ENCODE data around the gene DAPK1. TPM values are rescaled to one million over a fixed set of nuclear protein-coding genes. Genes with fewer than 3 reads are reported as not detected.

Gene DAPK1
- polyA plus RNA-seq, 3 donors = 68.5 to 95.9 (median 75.3) TPM

DNA sequence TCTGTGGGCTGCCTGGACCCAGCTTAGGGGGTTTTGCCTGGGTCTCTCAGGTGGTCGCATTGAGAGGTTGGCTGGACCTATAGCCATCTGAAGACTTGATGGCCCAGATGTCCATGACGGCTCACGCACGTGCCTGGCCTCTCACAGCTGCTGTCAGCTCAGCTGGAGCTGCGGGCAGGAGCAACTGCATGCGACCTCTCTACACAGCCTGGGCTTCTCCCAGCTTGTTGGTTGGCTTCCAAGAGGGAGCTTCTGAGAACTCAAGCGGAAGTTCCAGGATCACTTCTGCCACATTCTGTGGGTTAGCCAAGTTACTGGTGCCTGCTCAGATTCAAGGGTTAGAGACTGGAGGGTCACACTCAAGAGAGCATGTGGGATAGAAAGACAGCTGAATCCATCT lies 99.2 kb downstream of the DAPK1 start:
- DNase-seq (ENCODE audit: extremely low read depth in 1 of 11, low read depth in 9 of 11, low spot score in 4 of 11) = no peak

GRCh38 chr9:87597710-87598443 lies 100.2 kb downstream of the DAPK1 start:
- no peak for DNase-seq (ENCODE audit: extremely low read depth in 1 of 11, low read depth in 9 of 11, low spot score in 4 of 11)

DNA sequence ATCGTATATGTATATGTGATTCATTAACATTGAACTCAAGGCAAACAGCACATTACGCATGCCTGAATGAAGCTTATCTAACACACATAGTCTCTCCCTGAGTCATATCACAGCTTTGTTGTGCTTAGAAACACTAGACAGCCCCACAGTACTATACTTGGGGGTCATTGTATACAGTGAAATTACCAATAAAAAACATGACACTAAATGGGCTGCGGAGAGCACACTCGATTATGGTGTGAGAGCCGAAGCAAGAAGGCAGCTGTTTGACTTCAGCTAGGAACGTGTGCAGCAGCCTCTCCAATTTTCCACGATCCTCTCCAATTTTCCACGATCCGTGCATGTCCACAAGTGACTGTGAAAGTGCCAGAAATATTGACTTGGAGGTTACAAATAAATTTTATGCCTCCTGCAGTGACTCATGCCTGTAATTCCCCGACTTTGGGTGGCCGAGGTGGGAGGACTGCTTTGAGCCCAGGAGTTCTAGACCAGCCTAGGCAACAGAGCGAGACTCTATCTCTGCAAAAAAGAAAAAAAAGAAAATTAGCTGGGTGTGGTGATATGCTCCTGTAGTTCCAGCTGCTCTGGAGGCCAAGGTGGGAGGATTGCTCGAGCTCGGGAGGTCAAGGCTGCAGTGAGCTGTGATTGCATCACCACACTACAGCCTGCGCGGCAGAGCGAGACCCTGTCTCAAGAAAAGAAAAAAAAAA lies 102.4 kb downstream of the DAPK1 start:
- DNase-seq (ENCODE audit: extremely low read depth in 1 of 11, low read depth in 9 of 11, low spot score in 4 of 11) = no peak

DNA sequence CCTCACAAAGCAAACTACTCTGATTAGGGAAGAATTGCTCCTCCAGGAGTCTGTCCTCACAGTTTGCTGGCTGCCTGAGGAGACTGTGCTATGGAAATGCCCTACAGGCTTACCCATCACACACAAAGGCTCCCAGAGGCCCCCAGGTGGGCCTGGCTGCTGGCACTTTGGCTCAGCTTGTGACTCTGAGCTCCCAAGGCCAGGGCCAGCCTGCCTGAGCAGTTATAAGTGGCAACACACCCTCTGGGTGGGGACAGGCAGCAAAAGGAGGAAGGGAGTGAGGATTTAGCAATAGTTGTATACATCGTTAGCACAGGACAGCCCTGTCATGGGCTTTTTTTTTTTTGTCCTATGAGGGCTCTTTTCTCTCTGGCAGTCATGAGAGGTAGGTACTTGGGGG lies 103.5 kb downstream of the DAPK1 start:
- no peak for DNase-seq (ENCODE audit: extremely low read depth in 1 of 11, low read depth in 9 of 11, low spot score in 4 of 11)

GRCh38 chr9:87601595-87601994 lies 103.9 kb downstream of the DAPK1 start:
- DNase-seq (ENCODE audit: extremely low read depth in 1 of 11, low read depth in 9 of 11, low spot score in 4 of 11) = no peak

DNA sequence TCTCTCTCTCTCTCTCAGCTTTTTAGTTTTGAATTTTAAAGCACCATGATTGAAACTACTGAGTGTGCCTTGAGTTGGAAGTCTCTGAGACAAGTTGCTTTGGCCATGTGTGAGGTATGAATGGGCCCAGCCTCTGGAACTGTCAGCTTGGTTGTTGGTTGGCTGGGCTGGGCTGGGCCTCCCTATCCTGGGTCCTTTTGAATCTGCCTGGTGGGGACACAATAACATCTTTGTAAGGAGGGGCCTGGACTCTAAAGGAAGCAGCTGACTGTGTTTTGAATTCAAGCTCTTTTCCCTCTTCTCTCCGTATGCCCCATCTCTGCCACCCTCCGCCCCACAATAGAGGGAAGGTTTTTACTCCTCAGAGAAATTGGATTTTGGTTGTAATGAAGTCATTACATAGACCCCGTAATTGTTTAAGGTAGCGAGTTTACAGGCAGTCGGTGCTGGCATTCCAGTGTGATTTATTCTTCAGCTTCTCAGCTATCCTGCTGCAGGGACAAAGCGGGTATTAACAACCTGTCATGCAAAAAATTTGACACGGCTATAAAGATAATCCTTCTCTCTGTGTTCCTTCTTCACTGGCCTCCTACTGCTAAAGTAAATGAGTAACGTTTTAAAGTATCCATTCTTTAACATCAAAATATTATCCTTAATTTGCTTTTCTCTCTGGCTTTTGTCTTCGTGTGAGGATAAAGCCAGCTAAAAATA lies 105.4 kb downstream of the DAPK1 start:
- DNase-seq (ENCODE audit: extremely low read depth in 1 of 11, low read depth in 9 of 11, low spot score in 4 of 11) = no peak

GRCh38 chr9:87603854-87604490 lies 106.3 kb downstream of the DAPK1 start:
- no peak for DNase-seq (ENCODE audit: extremely low read depth in 1 of 11, low read depth in 9 of 11, low spot score in 4 of 11)

GRCh38 chr9:87604886-87605588 lies 107.4 kb downstream of the DAPK1 start:
- DNase-seq (ENCODE audit: extremely low read depth in 1 of 11, low read depth in 9 of 11, low spot score in 4 of 11) = no peak

GRCh38 chr9:87605676-87606075 lies 108.0 kb downstream of the DAPK1 start:
- DNase-seq (ENCODE audit: extremely low read depth in 1 of 11, low read depth in 9 of 11, low spot score in 4 of 11) = no peak

DNA sequence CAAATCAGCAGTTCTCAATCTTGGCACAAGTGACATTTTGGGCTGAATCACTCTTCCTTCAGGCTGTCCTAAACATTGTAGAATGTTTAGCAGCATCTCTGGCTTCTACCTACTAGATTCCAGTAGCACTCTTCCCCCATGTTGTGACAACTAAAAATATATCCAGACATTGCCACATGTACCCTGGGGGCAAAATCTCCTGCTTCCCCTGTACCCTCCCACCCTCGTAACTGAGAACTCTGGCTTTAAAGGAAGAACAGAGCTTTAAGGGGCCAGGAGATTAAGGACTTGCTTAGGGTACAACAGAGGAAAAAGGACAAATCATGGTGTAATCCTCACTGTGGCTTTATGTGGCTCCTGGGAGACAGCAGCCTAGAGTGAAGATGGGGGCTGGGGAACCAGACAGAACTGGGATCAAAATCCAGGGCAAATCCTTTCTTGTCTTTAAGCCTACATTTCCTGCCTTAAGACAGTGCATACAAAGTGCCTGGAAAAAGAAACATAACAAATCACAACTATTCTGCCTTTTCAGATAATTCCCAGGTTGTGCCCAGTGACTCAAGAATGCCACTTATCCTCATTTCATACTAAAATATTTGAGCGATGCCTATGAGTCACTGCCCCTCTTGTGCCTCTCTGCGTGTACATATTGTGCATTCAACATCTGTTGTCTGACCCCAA lies 109.3 kb downstream of the DAPK1 start:
- DNase-seq (ENCODE audit: extremely low read depth in 1 of 11, low read depth in 9 of 11, low spot score in 4 of 11) = no peak

GRCh38 chr9:87607859-87608258 lies 110.2 kb downstream of the DAPK1 start:
- DNase-seq (ENCODE audit: extremely low read depth in 1 of 11, low read depth in 9 of 11, low spot score in 4 of 11) = no peak

DNA sequence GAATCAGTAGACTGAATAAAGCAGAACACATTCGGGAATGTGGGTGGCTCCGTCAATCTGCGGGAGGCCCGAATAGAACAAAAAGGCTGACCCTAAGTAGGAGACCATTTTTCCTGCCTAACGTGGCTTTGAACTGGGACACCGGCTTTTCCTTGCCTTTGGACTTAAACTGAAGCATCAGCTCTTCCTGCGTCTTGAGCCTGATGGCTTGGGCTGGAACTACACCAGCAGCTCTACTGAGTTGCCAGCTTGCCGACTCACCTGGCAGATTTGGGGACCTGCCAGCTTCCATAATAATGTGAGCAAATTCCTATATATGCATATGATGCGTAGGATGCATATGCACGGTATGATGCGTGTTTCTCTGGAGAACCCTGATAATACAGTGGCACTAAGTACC lies 111.3 kb downstream of the DAPK1 start:
- no peak for DNase-seq (ENCODE audit: extremely low read depth in 1 of 11, low read depth in 9 of 11, low spot score in 4 of 11)

DNA sequence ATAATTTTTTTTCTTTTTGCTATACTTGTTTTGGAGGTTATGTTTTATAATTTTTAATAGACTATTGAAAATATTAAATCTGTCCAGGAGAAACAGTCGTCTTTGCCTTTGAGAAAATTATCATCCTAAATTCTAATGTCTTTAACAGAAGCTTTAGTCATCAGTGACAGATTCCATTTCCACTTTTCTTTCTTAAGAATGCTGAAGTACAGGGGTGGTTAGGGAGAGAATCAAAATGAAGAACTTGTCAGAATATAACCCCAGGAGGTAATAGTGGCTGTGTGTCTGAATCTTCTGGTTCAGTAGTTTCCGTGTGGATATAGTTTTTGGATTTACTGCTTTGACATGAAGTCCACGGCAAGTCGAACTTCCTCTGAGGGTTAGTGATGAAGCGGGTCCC lies 111.8 kb downstream of the DAPK1 start:
- no peak for DNase-seq (ENCODE audit: extremely low read depth in 1 of 11, low read depth in 9 of 11, low spot score in 4 of 11)

GRCh38 chr9:87610200-87611155 lies 112.8 kb downstream of the DAPK1 start:
- no peak for DNase-seq (ENCODE audit: extremely low read depth in 1 of 11, low read depth in 9 of 11, low spot score in 4 of 11)

GRCh38 chr9:87611776-87612175 lies 114.1 kb downstream of the DAPK1 start:
- no peak for DNase-seq (ENCODE audit: extremely low read depth in 1 of 11, low read depth in 9 of 11, low spot score in 4 of 11)

DNA sequence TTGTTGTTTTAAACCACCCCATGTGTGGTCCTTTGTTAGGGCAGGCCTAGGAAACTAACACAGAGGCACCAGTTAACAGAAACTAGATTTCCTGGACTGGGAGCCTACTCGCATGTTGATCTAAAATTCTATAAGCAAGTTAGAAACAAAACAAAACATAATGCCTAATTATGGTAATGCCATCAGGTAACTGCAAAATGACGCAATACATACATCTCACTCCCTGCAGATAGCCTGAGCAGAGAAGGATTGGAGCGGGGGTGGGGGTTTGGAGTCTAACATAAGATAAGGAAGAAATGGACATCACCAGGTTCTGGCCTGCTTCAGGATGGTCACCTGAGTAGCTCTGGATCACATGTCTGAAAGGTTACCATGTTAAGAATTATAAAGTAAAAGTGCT lies 114.9 kb downstream of the DAPK1 start:
- DNase-seq (ENCODE audit: extremely low read depth in 1 of 11, low read depth in 9 of 11, low spot score in 4 of 11) = no peak

- DNase-seq (ENCODE audit: extremely low read depth in 1 of 11, low read depth in 9 of 11, low spot score in 4 of 11) = no peak
These were observed 115.8 kb downstream of the DAPK1 start for GRCh38 chr9:87613265-87614111.

Data from renal cortex interstitium (tissue), 11 donors.